HEK293 (cell line): ENCODE results near the gene KLHL29.

ENCODE experiments used
- CTCF ChIA-PET: fragments of 350-600 bp; formaldehyde crosslinking; extraction: SDS; loops from one replicate; lab custom pipeline; 2021; ENCODE audit warnings: antibody characterized with exemption; lab: Yijun Ruan, JAX
- POLR2A ChIA-PET: fragments of 300-600 bp; formaldehyde crosslinking; extraction: SDS; loops from one replicate; lab custom pipeline; 2020; ENCODE audit warnings: antibody characterized with exemption, inconsistent platforms; lab: Yijun Ruan, JAX
- H3K27ac ChIP-seq: fragments of 200-500 bp; sonication (Bioruptor generic); 2 replicates; pipeline ENCODE4 v1.5.1; 2014; ENCODE audit warnings: low read depth, low read length, control low read depth, inconsistent platforms; ENCODE audit errors: extremely low read depth
- H3K36me3 ChIP-seq, 2 experiments: fragments of 200-500 bp in 1 of 2; sonication (Bioruptor generic) in 1 of 2; 1 replicate in 1 of 2; 2 replicates in 1 of 2; pipeline ENCODE4 v1.5.1; 2014 to 2017; ENCODE audit warnings: inconsistent platforms in 2 of 2, low read length in 2 of 2; ENCODE audit not compliant: control insufficient read depth in 2 of 2, insufficient read depth in 1 of 2
- H3K4me1 ChIP-seq: fragments of 200-500 bp; sonication (Bioruptor generic); 2 replicates; pipeline ENCODE4 v1.5.1; 2014; ENCODE audit warnings: mild to moderate bottlenecking, low read length, inconsistent platforms; ENCODE audit not compliant: control insufficient read depth, insufficient read depth
- H3K4me3 ChIP-seq: 2 replicates; pipeline ENCODE4 v1.5.1; 2011; ENCODE audit warnings: low read depth, mild to moderate bottlenecking, control low read depth, low read length, moderate library complexity
- H3K9me3 ChIP-seq: fragments of 200-500 bp; sonication (Bioruptor generic); 2 replicates; pipeline ENCODE4 v1.5.1; 2014; ENCODE audit warnings: low read depth, low read length, inconsistent platforms; ENCODE audit not compliant: control insufficient read depth, insufficient read depth
- FEZF1 ChIP-seq: fragments of 450-650 bp; formaldehyde crosslinking; IDR thresholded peaks from 2 replicates; pipeline ENCODE4 v1.5.1; 2016; ENCODE audit warnings: missing biosample characterization, missing genetic modification characterization
- HOXC10 ChIP-seq: sonication (generic); formaldehyde crosslinking; IDR thresholded peaks from 2 replicates; pipeline ENCODE4 v1.8.1; 2023; ENCODE audit warnings: mild to moderate bottlenecking, missing genetic modification reagents
- KLF1 ChIP-seq: fragments of 450-650 bp; formaldehyde crosslinking; IDR thresholded peaks from 2 replicates; pipeline ENCODE4 v1.5.1; 2016; ENCODE audit warnings: missing biosample characterization, missing genetic modification characterization
- KLF17 ChIP-seq: fragments of 450-650 bp; formaldehyde crosslinking; IDR thresholded peaks from 2 replicates; pipeline ENCODE4 v1.5.1; 2016; ENCODE audit warnings: missing biosample characterization, missing genetic modification characterization
- OVOL3 ChIP-seq: fragments of 450-650 bp; formaldehyde crosslinking; IDR thresholded peaks from 2 replicates; pipeline ENCODE4 v1.5.1; 2016; ENCODE audit warnings: missing biosample characterization, missing genetic modification characterization
- REST ChIP-seq: fragments of 450-650 bp; formaldehyde crosslinking; IDR thresholded peaks from 2 replicates; pipeline ENCODE4 v1.5.1; 2016; ENCODE audit warnings: missing biosample characterization, missing genetic modification characterization
- SCRT1 ChIP-seq: fragments of 450-650 bp; formaldehyde crosslinking; IDR thresholded peaks from 2 replicates; pipeline ENCODE4 v1.5.1; 2016; ENCODE audit warnings: missing biosample characterization, missing genetic modification characterization, borderline replicate concordance
- ZBTB48 ChIP-seq: fragments of 450-650 bp; formaldehyde crosslinking; IDR thresholded peaks from 2 replicates; pipeline ENCODE4 v1.5.1; 2016; ENCODE audit warnings: missing biosample characterization, missing genetic modification characterization
- ZFHX2 ChIP-seq: fragments of 450-650 bp; formaldehyde crosslinking; conservative IDR thresholded peaks from 2 replicates; pipeline ENCODE4 v1.5.1; 2016; ENCODE audit warnings: missing biosample characterization, missing genetic modification characterization
- ZNF121 ChIP-seq: fragments of 450-650 bp; formaldehyde crosslinking; IDR thresholded peaks from 2 replicates; pipeline ENCODE4 v1.5.1; 2016; ENCODE audit warnings: missing biosample characterization, missing genetic modification characterization
- ZNF175 ChIP-seq: fragments of 450-650 bp; formaldehyde crosslinking; IDR thresholded peaks from 2 replicates; pipeline ENCODE4 v1.5.1; 2016; ENCODE audit warnings: missing biosample characterization, missing genetic modification characterization
- ZNF391 ChIP-seq: fragments of 450-650 bp; formaldehyde crosslinking; IDR thresholded peaks from 2 replicates; pipeline ENCODE4 v1.5.1; 2016; ENCODE audit warnings: low read depth, missing biosample characterization, missing genetic modification characterization, borderline replicate concordance
- ZNF544 ChIP-seq: fragments of 450-650 bp; formaldehyde crosslinking; IDR thresholded peaks from 2 replicates; pipeline ENCODE4 v1.5.0; 2017; ENCODE audit warnings: missing biosample characterization, missing genetic modification characterization
- ZNF658 ChIP-seq: fragments of 450-650 bp; formaldehyde crosslinking; IDR thresholded peaks from 2 replicates; pipeline ENCODE4; 2016; ENCODE audit warnings: missing biosample characterization, missing genetic modification characterization
- ZNF704 ChIP-seq: fragments of 450-650 bp; formaldehyde crosslinking; IDR thresholded peaks from 2 replicates; pipeline ENCODE4 v1.5.1; 2016; ENCODE audit warnings: missing biosample characterization, missing genetic modification characterization

Gene KLHL29

GRCh38 chr2:23525137-23525765 is 140.3 kb downstream of the KLHL29 start:
- POLR2A ChIA-PET: no interaction called here
- Histone ChIP-seq H3K27ac (no peak overlapping the region), H3K4me1 (peaks cover 11% of the 10 kb centered on the region), H3K4me3 (no peak overlapping the region)
- CTCF ChIA-PET: no interaction called here
- TF ChIP-seq ZBTB48 (tag by site-specific recombination) (no peak), REST (tag by site-specific recombination) (no peak), OVOL3 (tag by site-specific recombination) (no peak), ZNF175 (no peak), ZNF658 (no peak), KLF1 (tag by site-specific recombination) (no peak), ZNF121 (no peak), FEZF1 (tag by site-specific recombination) (no peak), KLF17 (tag by site-specific recombination) (no peak), ZNF391 (no peak)
- TF ChIP-seq, all 188 proteins: peak for 0
- no peaks in the 10 kb centered on the region for H3K9me3 ChIP-seq
- no peaks in the 10 kb centered on the region for H3K36me3 ChIP-seq

- ChIA-PET POLR2A (no interaction called here), CTCF (interaction anchor here (0.7 kb wide), 1 partner anchor 20 kb away, joined by 4 read pairs; no protein-coding TSS in a partner anchor)
- Histone ChIP-seq H3K27ac (no peak overlapping the region), H3K4me1 (peaks cover 11% of the 10 kb centered on the region), H3K4me3 (no peak overlapping the region), H3K36me3 (no peaks in the 10 kb centered on the region), H3K9me3 (no peaks in the 10 kb centered on the region)
- no peak for TF ChIP-seq OVOL3 (tag by site-specific recombination)
- no peak for TF ChIP-seq ZNF544 (tag by site-specific recombination)
- no peak for TF ChIP-seq FEZF1 (tag by site-specific recombination)
- peak; percentile 32; the same call in 1 of the 2 replicates for TF ChIP-seq ZFHX2
- TF ChIP-seq HOXC10 (CRISPR knock-in tag): no peak
- no peak for TF ChIP-seq ZNF704 (tag by site-specific recombination)
- no peak for TF ChIP-seq SCRT1 (tag by site-specific recombination)
Measured at GRCh38 chr2:23526114-23526513, 141.1 kb downstream of the KLHL29 start.
